B cell (primary cell): Measurements from ENCODE around the gene SPRY4. TPM values are rescaled to one million over a fixed set of nuclear protein-coding genes. Genes with fewer than 3 reads are reported as not detected.

Experiments
- ATAC-seq: fragments of 200-7000 bp; cut with Tn5 transposase; one replicate; pipeline ENCODE4 v1.10.0; 2021; ENCODE audit warnings: low read depth, mild to moderate bottlenecking, moderate number of reproducible peaks, moderate library complexity
- CTCF ChIA-PET: fragments of 350-600 bp; sonication (Branson Sonifier 250); formaldehyde crosslinking; loops from one replicate; lab custom pipeline; 2021; ENCODE audit warnings: antibody characterized with exemption, inconsistent platforms; lab: Charles Lee
- POLR2A ChIA-PET: fragments of 350-600 bp; sonication (Branson Sonifier 250); formaldehyde crosslinking; loops from one replicate; lab custom pipeline; 2021; ENCODE audit warnings: antibody characterized with exemption; lab: Charles Lee
- DNase-seq: peaks from one replicate; pipeline ENCODE4 v3.0.0; 2013
- H2AFZ ChIP-seq: 2 replicates; pipeline ENCODE4 v1.6.1; 2012; ENCODE audit warnings: mild to moderate bottlenecking, low read depth, low read length; ENCODE audit not compliant: insufficient read depth, poor library complexity, severe bottlenecking
- H3K27ac ChIP-seq, 2 donors: 1 replicate in 1 of 2; 2 replicates in 1 of 2; pipeline ENCODE4 v1.5.1; 2012 to 2013; ENCODE audit warnings: low read length in 2 of 2, mild to moderate bottlenecking in 2 of 2, moderate library complexity in 1 of 2
- H3K27me3 ChIP-seq, 4 experiments: fragments of 200-600 bp in 1 of 4; sonication (generic) in 1 of 4; replicated peaks in 1 of 4; 1 replicate in 2 of 4; 2 replicates in 2 of 4; pipeline versions ENCODE4 v1.6.1 to v1.7.0; 2013 to 2016; ENCODE audit warnings: low read length in 3 of 4, mild to moderate bottlenecking in 2 of 4, mixed read lengths in 1 of 4, moderate library complexity in 1 of 4; ENCODE audit not compliant: insufficient read depth in 4 of 4, control insufficient read depth in 3 of 4; ENCODE audit errors: control extremely low read depth in 1 of 4
- H3K36me3 ChIP-seq, 2 experiments: replicated peaks in 1 of 2; 1 replicate in 1 of 2; 2 replicates in 1 of 2; pipeline versions ENCODE4 v1.6.1 to v1.7.1; 2013; ENCODE audit warnings: low read length in 1 of 2; ENCODE audit not compliant: insufficient read depth in 2 of 2, control insufficient read depth in 1 of 2; ENCODE audit errors: control extremely low read depth in 1 of 2, extremely low read depth in 1 of 2
- H3K4me1 ChIP-seq, 2 donors: fragments of 200-600 bp in 1 of 2; sonication (generic) in 1 of 2; 1 replicate in 1 of 2; 2 replicates in 1 of 2; pipeline versions ENCODE4 v1.5.1 to v1.6.1; 2013 to 2017; ENCODE audit warnings: low read length in 2 of 2; ENCODE audit not compliant: control insufficient read depth in 2 of 2, insufficient read depth in 2 of 2
- H3K4me2 ChIP-seq: replicated peaks from 2 replicates; pipeline ENCODE3; 2012; ENCODE audit warnings: mild to moderate bottlenecking, low read depth, low read length; ENCODE audit not compliant: poor library complexity, severe bottlenecking
- H3K4me3 ChIP-seq, 5 experiments: fragments of 200-600 bp in 1 of 5; sonication (generic) in 1 of 5; 1 replicate in 3 of 5; 2 replicates in 2 of 5; pipeline versions ENCODE4 v1.5.1 to v1.7.0; 2011 to 2016; ENCODE audit warnings: low read length in 4 of 5, mild to moderate bottlenecking in 4 of 5, low read depth in 2 of 5, control low read depth in 1 of 5, moderate library complexity in 1 of 5; ENCODE audit not compliant: insufficient read depth in 1 of 5; ENCODE audit errors: control extremely low read depth in 1 of 5, extremely low read depth in 1 of 5
- H3K79me2 ChIP-seq: fragments of 200-600 bp; sonication (generic); one replicate; pipeline ENCODE4 v1.6.0; 2016; ENCODE audit warnings: low read length; ENCODE audit not compliant: control insufficient read depth, insufficient read depth
- H3K9ac ChIP-seq: fragments of 200-600 bp; sonication (generic); 2 replicates; pipeline ENCODE4 v1.6.1; 2017; ENCODE audit warnings: mild to moderate bottlenecking, low read length, moderate library complexity
- H3K9me3 ChIP-seq, 3 donors: one replicate each; pipeline versions ENCODE4 v1.6.1 to v1.7.1; 2013; ENCODE audit warnings: low read length in 2 of 3; ENCODE audit not compliant: control insufficient read depth in 2 of 3, insufficient read depth in 1 of 3; ENCODE audit errors: control extremely low read depth in 1 of 3
- H4K20me1 ChIP-seq: 2 replicates; pipeline ENCODE4 v1.6.0; 2012; ENCODE audit warnings: mild to moderate bottlenecking, low read length; ENCODE audit not compliant: insufficient read depth, control insufficient read depth, poor library complexity, severe bottlenecking
- H3K27ac Mint-ChIP-seq: one replicate; pipeline ENCODE4 v1.8.0; 2021; ENCODE audit warnings: mixed read lengths
- H3K27me3 Mint-ChIP-seq: one replicate; pipeline ENCODE4 v1.8.0; 2021; ENCODE audit warnings: mixed read lengths
- H3K4me1 Mint-ChIP-seq: one replicate; pipeline ENCODE4 v1.8.0; 2021; ENCODE audit warnings: mixed read lengths
- H3K4me3 Mint-ChIP-seq: one replicate; pipeline ENCODE4 v1.8.0; 2021; ENCODE audit warnings: mixed read lengths
- H3K9me3 Mint-ChIP-seq: one replicate; pipeline ENCODE4 v1.8.0; 2022; ENCODE audit warnings: mixed read lengths; ENCODE audit not compliant: insufficient read depth
- CTCF ChIP-seq: fragments of 200-600 bp; IDR thresholded peaks from one replicate; pipeline ENCODE4 v1.8.0; 2022; ENCODE audit warnings: antibody characterized with exemption, mild to moderate bottlenecking
- EZH2 ChIP-seq: IDR thresholded peaks from 2 replicates; pipeline ENCODE4 v1.6.1; 2012; ENCODE audit warnings: borderline replicate concordance, low read depth, mild to moderate bottlenecking, moderate library complexity, low read length; ENCODE audit not compliant: insufficient read depth, poor library complexity, severe bottlenecking
- WGBS: methylation state at CpG from one replicate; pipeline ENCODE4 v1.1.5; 2013; ENCODE audit warnings: missing lambda C conversion rate; ENCODE audit not compliant: insufficient coverage; 5-methylcytosine and 5-hydroxymethylcytosine counted together
- intact Hi-C: fragments of 100-400 bp; cut with micrococcal nuclease; formaldehyde crosslinking; loops from one replicate; pipeline ENCODE4 v1.10.0; 2022
- polyA plus RNA-seq: library from polyadenylated mRNA; depleted of rRNA; stranded (reverse); fragments of >200 nt; gene quantifications from 2 replicates; pipeline ENCODE4 v1.2.3, GENCODE V29; 2012
- total RNA-seq, 2 donors: library from RNA; stranded (reverse); fragments of 120-200 nt in 1 of 2; gene quantifications; 1 replicate in 1 of 2; 2 replicates in 1 of 2; pipeline versions ENCODE4 v1.2.3 to v1.2.4, GENCODE V29; 2013 to 2022

SPRY4 gene
- total and polyA plus RNA-seq, 2 donors (not counting 1 experiment from before 2014, with no cell fraction given), result 0.06 TPM; not detected in 1

- no peak overlapping the region for H2AFZ ChIP-seq
- H3K79me2 ChIP-seq, result no peaks in the 10 kb centered on the region
- ChIA-PET CTCF (no interaction called here), POLR2A (no interaction called here)
- H3K27ac Mint-ChIP-seq, result no peak overlapping the region
- H3K27ac ChIP-seq, result no peak overlapping the region
- TF ChIP-seq EZH2 (no peak), CTCF (no peak)
- H3K4me1 Mint-ChIP-seq, result peaks cover 10% of the 10 kb centered on the region
- peaks cover 9% of the 10 kb centered on the region for H3K27me3 Mint-ChIP-seq
- ATAC-seq (no peak), DNase-seq (no peak)
- H3K27me3 ChIP-seq, result peaks cover 0 to 3% (median 0%) of the 10 kb centered on the region in 4 experiments
- 100% methylated on average over 2 of the region's 12 CpGs for WGBS
- no peaks in the 10 kb centered on the region for H3K9me3 ChIP-seq
- no peaks in the 10 kb centered on the region for H3K9me3 Mint-ChIP-seq
- no peak overlapping the region for H3K4me3 Mint-ChIP-seq
- H3K4me3 ChIP-seq, result no peak overlapping the region
- no peak overlapping the region for H3K4me2 ChIP-seq
- no peaks in the 10 kb centered on the region for H3K36me3 ChIP-seq
- no peaks in the 10 kb centered on the region for H4K20me1 ChIP-seq
- H3K9ac ChIP-seq, result no peak overlapping the region
- intact Hi-C loops, result no loop called here
- peaks cover 10 to 11% of the 10 kb centered on the region in 2 donors for H3K4me1 ChIP-seq
These were observed 15.0 kb downstream of the SPRY4 start for GRCh38 chr5:142309747-142310318.

- Histone ChIP-seq H3K4me2 (no peak overlapping the region), H4K20me1 (no peaks in the 10 kb centered on the region), H3K9me3 (no peaks in the 10 kb centered on the region), H3K4me1 (no peaks in the 10 kb centered on the region), H2AFZ (no peak overlapping the region), H3K36me3 (no peaks in the 10 kb centered on the region), H3K9ac (no peak overlapping the region), H3K27ac (no peak overlapping the region), H3K4me3 (no peak overlapping the region), H3K27me3 (no peaks in the 10 kb centered on the region), H3K79me2 (no peaks in the 10 kb centered on the region)
- ATAC-seq (no peak), DNase-seq (no peak)
- Mint-ChIP-seq H3K27me3 (peaks cover 12% of the 10 kb centered on the region), H3K4me3 (no peak overlapping the region), H3K27ac (no peak overlapping the region), H3K9me3 (no peaks in the 10 kb centered on the region), H3K4me1 (peaks cover 2% of the 10 kb centered on the region)
- WGBS, result 93% methylated on average over 3 of the region's 3 CpGs
- POLR2A ChIA-PET, result no interaction called here
- intact Hi-C loops, result no loop called here
- CTCF ChIA-PET, result no interaction called here
- no peak for TF ChIP-seq CTCF
- TF ChIP-seq EZH2, result no peak
These were observed 16.5 kb downstream of the SPRY4 start for GRCh38 chr5:142308358-142308757.
